GM12865 (cell line): Measurements from ENCODE around the gene WDR44.

Experiments used
- DNase-seq: peaks from one replicate; pipeline ENCODE4 v3.0.0; 2010; ENCODE audit warnings: low read depth
- H3K4me3 ChIP-seq: 2 replicates; pipeline ENCODE4 v1.5.1; 2011; ENCODE audit warnings: mild to moderate bottlenecking, low read depth, low read length, control low read depth
- CTCF ChIP-seq: IDR thresholded peaks from 2 replicates; pipeline ENCODE4 v1.5.1; 2011; ENCODE audit warnings: low read length, control low read depth, low read depth, inconsistent platforms; ENCODE audit not compliant: insufficient read depth; ENCODE audit errors: missing control alignments

WDR44 gene

GRCh38 chrX:118355225-118355920, 9.5 kb downstream of the WDR44 start:
- no peak overlapping the region for H3K4me3 ChIP-seq
- no peak for TF ChIP-seq CTCF
- no peak for DNase-seq

GRCh38 chrX:118356154-118356701, 10.3 kb downstream of the WDR44 start:
- no peak for DNase-seq
- no peak overlapping the region for H3K4me3 ChIP-seq
- no peak for TF ChIP-seq CTCF

- H3K4me3 ChIP-seq = no peak overlapping the region
- DNase-seq = no peak
- no peak for TF ChIP-seq CTCF
These were observed 14.7 kb downstream of the WDR44 start for GRCh38 chrX:118360429-118361125.

GRCh38 chrX:118364261-118364660, 18.4 kb downstream of the WDR44 start:
- no peak overlapping the region for H3K4me3 ChIP-seq
- DNase-seq = no peak
- TF ChIP-seq CTCF = no peak

- no peak for TF ChIP-seq CTCF
- DNase-seq = no peak
- no peak overlapping the region for H3K4me3 ChIP-seq
These were observed 21.4 kb downstream of the WDR44 start for GRCh38 chrX:118367338-118367737.

GRCh38 chrX:118368398-118368797, 22.5 kb downstream of the WDR44 start:
- no peak for TF ChIP-seq CTCF
- H3K4me3 ChIP-seq = no peak overlapping the region
- DNase-seq = no peak
